WTC11 (cell line): Measurements from ENCODE around the gene IP6K2. TPM values are rescaled to one million over a fixed set of nuclear protein-coding genes. Genes with fewer than 3 reads are reported as not detected.
"Not testable (repeated sequence)": the region's sequence is repeated elsewhere in the genome, so short reads cannot be mapped to it uniquely, and the experiment has no call there.

ENCODE experiments used
- ATAC-seq: fragments of 200-7000 bp; cut with Tn5 transposase; 2 replicates; pipeline ENCODE4 v1.10.0; 2021; ENCODE audit warnings: mild to moderate bottlenecking, moderate library complexity
- CTCF ChIA-PET: fragments of 300-600 bp; sonication (Branson Sonifier 250); formaldehyde crosslinking; loops from one replicate; lab custom pipeline; 2021; ENCODE audit warnings: antibody characterized with exemption; lab: Charles Lee
- POLR2A ChIA-PET: fragments of 350-600 bp; sonication (Branson Sonifier 250); formaldehyde crosslinking; loops from one replicate; lab custom pipeline; 2021; ENCODE audit warnings: antibody characterized with exemption; lab: Charles Lee
- DNase-seq: peaks from one replicate; pipeline ENCODE4 v3.0.0; 2021; ENCODE audit warnings: low spot score
- H3K27ac Mint-ChIP-seq: 2 replicates; pipeline ENCODE4 v1.8.0; 2021; ENCODE audit warnings: mixed read lengths
- H3K27me3 Mint-ChIP-seq: 2 replicates; pipeline ENCODE4 v1.8.0; 2021; ENCODE audit warnings: low read depth, mild to moderate bottlenecking, moderate library complexity, mixed read lengths
- H3K36me3 Mint-ChIP-seq: 2 replicates; pipeline ENCODE4 v1.8.0; 2021; ENCODE audit warnings: mixed read lengths
- H3K4me1 Mint-ChIP-seq: 2 replicates; pipeline ENCODE4 v1.8.0; 2022; ENCODE audit warnings: mixed read lengths
- H3K4me3 Mint-ChIP-seq: 2 replicates; pipeline ENCODE4 v1.8.0; 2021; ENCODE audit warnings: mild to moderate bottlenecking, moderate library complexity, mixed read lengths
- H3K9me3 Mint-ChIP-seq: 2 replicates; pipeline ENCODE4 v1.8.0; 2021; ENCODE audit warnings: mixed read lengths
- ATF3 ChIP-seq: sonication (generic); formaldehyde crosslinking; conservative IDR thresholded peaks from 2 replicates; pipeline ENCODE4 v1.8.1; 2022; ENCODE audit warnings: mild to moderate bottlenecking, missing genetic modification reagents
- CBFB ChIP-seq: sonication (generic); formaldehyde crosslinking; IDR thresholded peaks from 2 replicates; pipeline ENCODE4 v1.8.1; 2022; ENCODE audit warnings: mild to moderate bottlenecking, low read depth, missing genetic modification reagents
- FOXP1 ChIP-seq: sonication (generic); formaldehyde crosslinking; IDR thresholded peaks from 2 replicates; pipeline ENCODE4 v1.8.0; 2022; ENCODE audit warnings: missing genetic modification reagents, mild to moderate bottlenecking, moderate library complexity, borderline replicate concordance
- FOXP4 ChIP-seq: sonication (generic); formaldehyde crosslinking; IDR thresholded peaks from 2 replicates; pipeline ENCODE4 v1.8.0; 2022; ENCODE audit warnings: mild to moderate bottlenecking, missing genetic modification reagents
- IRF2 ChIP-seq: sonication (generic); formaldehyde crosslinking; IDR thresholded peaks from 2 replicates; pipeline ENCODE4 v1.8.0; 2022; ENCODE audit warnings: low read depth, missing genetic modification reagents, borderline replicate concordance
- KAT7 ChIP-seq: sonication (generic); formaldehyde crosslinking; IDR thresholded peaks from 2 replicates; pipeline ENCODE4 v1.8.1; 2023; ENCODE audit warnings: missing genetic modification reagents, mild to moderate bottlenecking, borderline replicate concordance
- NFE2L1 ChIP-seq: sonication (generic); formaldehyde crosslinking; IDR thresholded peaks from 2 replicates; pipeline ENCODE4 v1.8.1; 2023; ENCODE audit warnings: missing genetic modification reagents
- SMAD4 ChIP-seq: sonication (generic); formaldehyde crosslinking; IDR thresholded peaks from 2 replicates; pipeline ENCODE4 v1.8.0; 2022; ENCODE audit warnings: mild to moderate bottlenecking, missing genetic modification reagents
- SOX15 ChIP-seq: fragments of 250-450 bp; sonication (Bioruptor Pico); IDR thresholded peaks from 2 replicates; pipeline ENCODE4 v1.9.0; 2021; ENCODE audit warnings: mild to moderate bottlenecking
- ZNF138 ChIP-seq: sonication (generic); formaldehyde crosslinking; conservative IDR thresholded peaks from 2 replicates; pipeline ENCODE4 v1.8.1; 2022; ENCODE audit warnings: mild to moderate bottlenecking, moderate library complexity, missing genetic modification reagents
- ZNF512 ChIP-seq: sonication (generic); formaldehyde crosslinking; IDR thresholded peaks from 2 replicates; pipeline ENCODE4 v1.8.1; 2022; ENCODE audit warnings: missing genetic modification reagents, borderline replicate concordance
- ZNF671 ChIP-seq: fragments of 250-450 bp; sonication (Bioruptor Pico); IDR thresholded peaks from 2 replicates; pipeline ENCODE4 v1.8.0; 2021; ENCODE audit warnings: mild to moderate bottlenecking
- total RNA-seq: library from RNA; stranded (reverse); gene quantifications from 3 replicates; pipeline ENCODE4 v1.2.3, GENCODE V29; 2021
- TF ChIP-seq, protein P1 (sequence below): sonication (generic); formaldehyde crosslinking; IDR thresholded peaks from 2 replicates; pipeline ENCODE4 v1.8.0; 2023; ENCODE audit warnings: missing genetic modification reagents
- TF ChIP-seq, protein P2 (sequence below): sonication (generic); formaldehyde crosslinking; IDR thresholded peaks from 2 replicates; pipeline ENCODE4 v1.8.1; 2022; ENCODE audit warnings: low read depth, mild to moderate bottlenecking, moderate library complexity, missing genetic modification reagents, borderline replicate concordance
- TF ChIP-seq, protein P3 (sequence below): fragments of 250-450 bp; sonication (Bioruptor Pico); conservative IDR thresholded peaks from 2 replicates; pipeline ENCODE4 v1.9.0; 2021; ENCODE audit warnings: mild to moderate bottlenecking

IP6K2 gene
- total RNA-seq, 1 experiment from 2014 or later = 123 TPM

GRCh38 chr3:48738144-48738536, 21.1 kb upstream of the IP6K2 start:
- TF ChIP-seq FOXP4 = no peak
- no peak for TF ChIP-seq CBFB (CRISPR knock-in tag)
- TF ChIP-seq IRF2 = no peak
- no peak overlapping the region for H3K4me3 Mint-ChIP-seq

GRCh38 chr3:48735075-48735767, 18.2 kb upstream of the IP6K2 start:
- DNase-seq, H3K27me3 Mint-ChIP-seq, ATAC-seq, H3K4me1 Mint-ChIP-seq, H3K4me3 Mint-ChIP-seq, H3K27ac Mint-ChIP-seq, H3K9me3 Mint-ChIP-seq, H3K36me3 Mint-ChIP-seq, POLR2A ChIA-PET: not testable (repeated sequence)
- CTCF ChIA-PET = interaction anchor here (1.0 to 1.4 kb wide), 3 partner anchors 16 to 163 kb away, joined by 3 to 5 read pairs (median 4); partner anchors contain the start of gene SLC25A20

More at GRCh38 chr3:48738144-48738536, 21.1 kb upstream of the IP6K2 start:
- no peak for DNase-seq
- POLR2A ChIA-PET = no interaction called here
- Mint-ChIP-seq H3K9me3 (peaks cover under 1% of the 10 kb centered on the region), H3K27ac (no peak overlapping the region), H3K4me1 (no peaks in the 10 kb centered on the region), H3K27me3 (no peaks in the 10 kb centered on the region; the same call in 1 of the 2 replicates), H3K36me3 (0 out of 2 replicates have a peak, but pooled peaks cover under 1% of the 10 kb centered on the region)
- ATAC-seq = no peak
- CTCF ChIA-PET = interaction anchor here (0.6 to 1.3 kb wide), 3 partner anchors 12 to 159 kb away, joined by 3 to 4 read pairs (median 3); partner anchors contain the start of gene NCKIPSD

- H3K9me3 Mint-ChIP-seq, POLR2A ChIA-PET, H3K36me3 Mint-ChIP-seq, ATAC-seq, DNase-seq, H3K4me1 Mint-ChIP-seq, H3K27me3 Mint-ChIP-seq, CTCF ChIA-PET, H3K4me3 Mint-ChIP-seq, H3K27ac Mint-ChIP-seq: not testable (repeated sequence)
Measured at GRCh38 chr3:48734541-48734940, 17.5 kb upstream of the IP6K2 start.

- DNase-seq, H3K4me3 Mint-ChIP-seq, H3K36me3 Mint-ChIP-seq, H3K27me3 Mint-ChIP-seq, POLR2A ChIA-PET, ATAC-seq, CTCF ChIA-PET, H3K27ac Mint-ChIP-seq, H3K9me3 Mint-ChIP-seq, H3K4me1 Mint-ChIP-seq: not testable (repeated sequence)
Measured at GRCh38 chr3:48733752-48734518, 16.9 kb upstream of the IP6K2 start.

GRCh38 chr3:48727511-48727910, 10.5 kb upstream of the IP6K2 start:
- DNase-seq (no peak), ATAC-seq (no peak)
- no peak overlapping the region for H3K27ac Mint-ChIP-seq
- no peaks in the 10 kb centered on the region for H3K36me3 Mint-ChIP-seq
- POLR2A ChIA-PET = no interaction called here
- no peak overlapping the region for H3K4me3 Mint-ChIP-seq
- H3K9me3 Mint-ChIP-seq = peaks cover 4% of the 10 kb centered on the region
- CTCF ChIA-PET = interaction anchor here (0.6 to 2.5 kb wide), 3 partner anchors 12 to 161 kb away, joined by 3 to 13 read pairs (median 3); no protein-coding TSS in a partner anchor
- H3K4me1 Mint-ChIP-seq = no peaks in the 10 kb centered on the region
- H3K27me3 Mint-ChIP-seq = peaks cover 17% of the 10 kb centered on the region
- TF ChIP-seq FOXP1 (CRISPR knock-in tag) (no peak), ZNF512 (CRISPR knock-in tag) (no peak), ZNF138 (CRISPR knock-in tag) (no peak), ZNF671 (no peak), SMAD4 (CRISPR knock-in tag) (no peak), KAT7 (CRISPR knock-in tag) (no peak), NFE2L1 (CRISPR knock-in tag) (no peak), SOX15 (CRISPR knock-in tag) (no peak), ATF3 (CRISPR knock-in tag) (no peak)
- TF ChIP-seq, protein P1, sequence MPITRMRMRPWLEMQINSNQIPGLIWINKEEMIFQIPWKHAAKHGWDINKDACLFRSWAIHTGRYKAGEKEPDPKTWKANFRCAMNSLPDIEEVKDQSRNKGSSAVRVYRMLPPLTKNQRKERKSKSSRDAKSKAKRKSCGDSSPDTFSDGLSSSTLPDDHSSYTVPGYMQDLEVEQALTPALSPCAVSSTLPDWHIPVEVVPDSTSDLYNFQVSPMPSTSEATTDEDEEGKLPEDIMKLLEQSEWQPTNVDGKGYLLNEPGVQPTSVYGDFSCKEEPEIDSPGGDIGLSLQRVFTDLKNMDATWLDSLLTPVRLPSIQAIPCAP (CRISPR knock-in tag) = no peak
- TF ChIP-seq, protein P2, sequence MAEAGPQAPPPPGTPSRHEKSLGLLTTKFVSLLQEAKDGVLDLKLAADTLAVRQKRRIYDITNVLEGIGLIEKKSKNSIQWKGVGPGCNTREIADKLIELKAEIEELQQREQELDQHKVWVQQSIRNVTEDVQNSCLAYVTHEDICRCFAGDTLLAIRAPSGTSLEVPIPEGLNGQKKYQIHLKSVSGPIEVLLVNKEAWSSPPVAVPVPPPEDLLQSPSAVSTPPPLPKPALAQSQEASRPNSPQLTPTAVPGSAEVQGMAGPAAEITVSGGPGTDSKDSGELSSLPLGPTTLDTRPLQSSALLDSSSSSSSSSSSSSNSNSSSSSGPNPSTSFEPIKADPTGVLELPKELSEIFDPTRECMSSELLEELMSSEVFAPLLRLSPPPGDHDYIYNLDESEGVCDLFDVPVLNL = no peak
- TF ChIP-seq, protein P3, sequence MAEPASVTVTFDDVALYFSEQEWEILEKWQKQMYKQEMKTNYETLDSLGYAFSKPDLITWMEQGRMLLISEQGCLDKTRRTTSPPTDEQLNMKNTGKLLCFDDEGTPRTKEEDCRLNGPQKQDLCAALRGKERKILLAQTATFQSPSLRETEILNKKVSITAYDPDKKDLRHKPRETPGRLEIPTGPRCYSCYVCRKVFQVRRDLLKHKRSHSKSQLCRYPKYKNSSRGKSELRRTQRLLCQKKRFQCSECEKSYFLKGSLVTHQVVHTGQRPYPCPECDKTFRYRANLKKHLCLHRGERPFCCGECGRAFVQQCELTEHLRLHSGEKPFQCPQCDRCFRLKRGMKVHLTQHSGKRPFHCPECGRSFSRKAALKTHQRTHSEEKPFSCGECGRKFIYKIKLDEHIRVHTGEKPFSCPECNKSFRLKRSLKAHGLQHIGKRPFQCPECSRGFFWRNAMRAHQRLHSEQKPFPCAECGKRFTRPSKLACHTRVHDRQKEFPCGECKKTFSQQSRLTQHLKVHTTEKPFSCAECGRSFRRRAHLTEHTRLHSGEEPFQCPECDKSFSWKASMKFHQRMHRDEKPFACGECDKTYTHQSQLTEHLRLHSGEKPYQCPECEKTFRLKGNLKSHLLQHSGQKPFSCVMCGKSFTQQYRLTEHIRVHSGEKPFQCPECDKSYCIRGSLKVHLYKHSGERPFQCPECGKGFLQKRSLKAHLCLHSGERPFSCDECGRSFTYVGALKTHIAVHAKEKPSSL (CRISPR knock-in tag) = no peak
